Measurements from ENCODE around the gene ZDHHC5. TPM values are rescaled to one million over a fixed set of nuclear protein-coding genes. Genes with fewer than 3 reads are reported as not detected.

ZDHHC5 gene
- total RNA-seq, 4 donors from 2014 or later: 36.5 to 57.7 (median 47.8) TPM

DNA sequence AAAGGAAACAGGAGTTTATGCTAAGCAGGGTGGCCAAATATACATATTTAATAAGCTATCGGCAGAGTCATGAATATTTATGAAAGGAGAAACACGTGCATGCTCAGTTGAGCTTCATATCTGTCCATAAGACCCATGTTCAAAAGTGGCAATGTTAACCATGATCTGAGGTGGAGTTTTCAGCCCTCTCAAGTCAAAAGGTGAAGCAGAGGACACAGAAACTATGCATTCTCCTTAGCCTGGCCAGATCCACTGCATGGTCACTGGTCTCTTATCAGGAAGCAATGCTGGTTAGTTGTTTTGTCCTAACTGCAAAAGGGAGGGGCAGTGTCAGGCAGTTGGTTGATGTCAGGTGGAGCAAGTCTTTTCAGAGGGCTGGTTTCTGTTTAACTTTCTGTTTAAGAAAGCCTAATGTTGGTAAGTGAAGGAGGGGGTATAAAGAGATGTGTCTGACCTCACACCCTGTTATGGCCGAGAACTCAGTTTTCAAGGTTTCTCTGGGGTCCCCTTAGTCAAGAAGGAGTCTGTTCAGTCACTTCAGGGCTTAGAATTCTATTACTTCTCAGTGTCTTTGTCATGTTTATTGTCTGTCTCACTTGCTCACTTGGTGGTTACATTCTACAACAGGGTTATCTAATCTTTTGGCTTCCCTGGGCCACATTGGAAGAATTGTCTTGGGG lies 67.8 kb downstream of the ZDHHC5 start:
- H3K4me1 ChIP-seq: peaks cover 0 to 5% (median 3%) of the 10 kb centered on the region in 4 donors
- TF ChIP-seq EP300 (IDR thresholded peaks at IDR 0.05): no peak
- intact Hi-C loops (cut with DNase I): no loop called here
- H3K27ac ChIP-seq (replicated peaks in 1 of 4): no peak overlapping the region
- DNase-seq (ENCODE audit: extremely low spot score): no peak
- WGBS: 83% methylated on average over 3 of the region's 3 CpGs
- no peaks in the 10 kb centered on the region for H3K9me3 ChIP-seq
- H3K4me3 ChIP-seq: no peak overlapping the region
- H3K36me3 ChIP-seq: peaks cover 6 to 50% (median 27%) of the 10 kb centered on the region in 4 donors
- no peaks in the 10 kb centered on the region for H3K27me3 ChIP-seq

DNA sequence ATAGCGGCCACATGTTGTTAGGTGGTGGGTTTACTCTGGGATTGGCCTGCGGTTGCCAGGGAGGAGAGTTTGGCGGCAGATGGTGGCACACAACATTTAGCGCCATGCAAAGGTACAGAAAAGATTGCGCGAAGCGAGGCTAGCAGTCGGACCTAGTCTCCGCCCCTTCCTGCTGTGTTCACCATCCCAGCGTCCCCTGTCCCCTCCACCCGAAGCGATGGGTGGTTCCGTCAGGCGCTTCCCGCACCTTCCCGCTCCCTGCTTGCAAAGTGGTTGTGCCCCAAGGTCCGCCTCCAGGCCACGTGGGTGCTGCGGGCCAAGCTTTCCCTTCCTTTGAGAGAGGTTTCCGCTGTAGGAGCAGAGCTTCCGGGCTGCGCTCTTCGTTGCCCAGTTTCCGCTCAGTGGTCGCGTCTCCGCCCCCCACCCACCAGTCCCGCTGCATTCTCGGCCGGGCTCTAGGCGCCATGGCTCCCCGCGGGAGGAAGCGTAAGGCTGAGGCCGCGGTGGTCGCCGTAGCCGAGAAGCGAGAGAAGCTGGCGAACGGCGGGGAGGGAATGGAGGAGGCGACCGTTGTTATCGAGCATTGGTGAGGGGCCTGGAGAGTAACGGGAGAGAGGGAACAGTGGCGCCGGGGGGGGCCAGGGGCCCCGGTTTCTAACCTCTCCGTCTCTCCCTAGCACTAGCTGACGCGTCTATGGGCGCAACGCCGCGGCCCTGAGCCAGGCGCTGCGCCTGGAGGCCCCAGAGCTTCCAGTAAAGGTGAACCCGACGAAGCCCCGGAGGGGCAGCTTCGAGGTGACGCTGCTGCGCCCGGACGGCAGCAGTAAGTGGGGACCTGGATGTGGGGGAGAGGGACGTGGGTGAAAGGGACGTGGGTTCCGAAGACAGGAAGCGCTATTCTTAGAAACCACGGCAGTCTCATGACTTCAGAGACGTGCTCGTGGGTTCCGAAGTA lies 73.5 kb downstream of the ZDHHC5 start, which contains the start of gene SELENOH:
TSS of gene SELENOH (plus strand) at position 360 of the 955 bp plus-strand sequence. CDS start at position 465, 105 bp downstream.
- Histone ChIP-seq H3K36me3 (peaks cover 24 to 73% (median 60%) of the 10 kb centered on the region in 4 donors), H3K4me3 (peak within 1 kb of the TSS; percentile 74 to 99 (median 84)), H3K27ac (replicated peaks in 1 of 4) (peak within 1 kb of the TSS; percentile 89 to 97 (median 96)), H3K4me1 (peaks cover 16 to 25% (median 19%) of the 10 kb centered on the region in 4 donors), H3K9me3 (no peaks in the 10 kb centered on the region), H3K27me3 (no peaks in the 10 kb centered on the region)
- peak; percentile 99 for DNase-seq (ENCODE audit: extremely low spot score)
- WGBS: 0% methylated on average over 45 of the region's 75 CpGs
- no peak for TF ChIP-seq EP300 (IDR thresholded peaks at IDR 0.05)
- peak; percentile 95 to 98 for TF ChIP-seq POLR2AphosphoS5 (IDR thresholded peaks at IDR 0.05)
- no peak for TF ChIP-seq POLR2A (IDR thresholded peaks at IDR 0.05; ENCODE audit: low read depth)
- intact Hi-C loops (cut with DNase I): no loop called here

DNA sequence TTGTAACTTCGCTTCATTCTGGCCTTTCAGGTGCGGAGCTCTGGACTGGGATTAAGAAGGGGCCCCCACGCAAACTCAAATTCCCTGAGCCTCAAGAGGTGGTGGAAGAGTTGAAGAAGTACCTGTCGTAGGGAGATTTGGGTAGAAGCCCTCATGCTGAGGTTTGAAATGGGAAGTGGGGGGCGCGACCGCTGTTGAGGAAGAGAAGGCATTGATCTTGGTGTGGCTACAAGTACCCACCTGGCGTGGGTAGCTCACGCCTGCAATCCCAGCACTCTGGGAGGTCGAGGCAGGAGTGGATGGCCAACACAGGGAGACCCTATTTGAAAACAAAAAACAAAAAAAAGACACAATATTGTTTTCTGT lies 74.2 kb downstream of the ZDHHC5 start:
- Histone ChIP-seq H3K4me1 (peaks cover 16 to 25% (median 19%) of the 10 kb centered on the region in 4 donors), H3K36me3 (peaks cover 24 to 76% (median 63%) of the 10 kb centered on the region in 4 donors), H3K27me3 (no peaks in the 10 kb centered on the region), H3K27ac (replicated peaks in 1 of 4) (peak overlapping the region; percentile 89 to 97 (median 96)), H3K9me3 (no peaks in the 10 kb centered on the region), H3K4me3 (peak overlapping the region; percentile 74 to 99 (median 84))
- intact Hi-C loops (cut with DNase I): no loop called here
- 5% methylated on average over 10 of the region's 10 CpGs for WGBS
- TF ChIP-seq EP300 (IDR thresholded peaks at IDR 0.05): no peak
- TF ChIP-seq POLR2AphosphoS5 (IDR thresholded peaks at IDR 0.05): peak in 1 of 2 donors; percentile 5
- no peak for DNase-seq (ENCODE audit: extremely low spot score)

DNA sequence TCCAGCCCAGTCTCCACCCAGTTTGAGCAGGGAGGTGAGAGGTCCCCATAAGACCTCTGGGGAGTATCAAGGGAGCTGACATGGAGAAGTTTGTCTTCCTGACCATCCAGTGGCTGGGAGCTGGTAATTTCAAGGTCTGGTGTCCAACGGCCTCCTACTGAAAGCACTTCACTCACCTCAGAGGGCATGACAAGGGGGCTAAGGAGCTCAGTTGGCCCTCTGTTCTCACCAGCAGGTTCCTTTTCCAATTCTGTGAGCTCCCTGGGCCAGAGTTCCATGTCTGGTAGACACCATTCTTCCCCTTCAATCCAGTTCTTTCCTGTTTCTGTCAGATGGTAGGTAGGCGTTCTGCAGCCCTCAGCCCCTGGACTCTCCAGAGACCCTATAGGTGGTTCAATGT lies 76.4 kb downstream of the ZDHHC5 start:
- H3K4me3 ChIP-seq: no peak overlapping the region
- TF ChIP-seq POLR2A (IDR thresholded peaks at IDR 0.05; ENCODE audit: low read depth): no peak
- TF ChIP-seq, protein P1, sequence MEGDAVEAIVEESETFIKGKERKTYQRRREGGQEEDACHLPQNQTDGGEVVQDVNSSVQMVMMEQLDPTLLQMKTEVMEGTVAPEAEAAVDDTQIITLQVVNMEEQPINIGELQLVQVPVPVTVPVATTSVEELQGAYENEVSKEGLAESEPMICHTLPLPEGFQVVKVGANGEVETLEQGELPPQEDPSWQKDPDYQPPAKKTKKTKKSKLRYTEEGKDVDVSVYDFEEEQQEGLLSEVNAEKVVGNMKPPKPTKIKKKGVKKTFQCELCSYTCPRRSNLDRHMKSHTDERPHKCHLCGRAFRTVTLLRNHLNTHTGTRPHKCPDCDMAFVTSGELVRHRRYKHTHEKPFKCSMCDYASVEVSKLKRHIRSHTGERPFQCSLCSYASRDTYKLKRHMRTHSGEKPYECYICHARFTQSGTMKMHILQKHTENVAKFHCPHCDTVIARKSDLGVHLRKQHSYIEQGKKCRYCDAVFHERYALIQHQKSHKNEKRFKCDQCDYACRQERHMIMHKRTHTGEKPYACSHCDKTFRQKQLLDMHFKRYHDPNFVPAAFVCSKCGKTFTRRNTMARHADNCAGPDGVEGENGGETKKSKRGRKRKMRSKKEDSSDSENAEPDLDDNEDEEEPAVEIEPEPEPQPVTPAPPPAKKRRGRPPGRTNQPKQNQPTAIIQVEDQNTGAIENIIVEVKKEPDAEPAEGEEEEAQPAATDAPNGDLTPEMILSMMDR (IDR thresholded peaks at IDR 0.05): no peak
- no peak for TF ChIP-seq EP300 (IDR thresholded peaks at IDR 0.05)
- TF ChIP-seq POLR2AphosphoS5 (IDR thresholded peaks at IDR 0.05): no peak
- no peaks in the 10 kb centered on the region for H3K27me3 ChIP-seq
- no peak overlapping the region for H3K27ac ChIP-seq (replicated peaks in 1 of 4)
- 75% methylated on average over 2 of the region's 2 CpGs for WGBS
- intact Hi-C loops (cut with DNase I): no loop called here
- H3K4me1 ChIP-seq: peaks cover 16 to 25% (median 19%) of the 10 kb centered on the region in 4 donors
- peaks cover 18 to 62% (median 47%) of the 10 kb centered on the region in 4 donors for H3K36me3 ChIP-seq
- no peaks in the 10 kb centered on the region for H3K9me3 ChIP-seq
- no peak for DNase-seq (ENCODE audit: extremely low spot score)

DNA sequence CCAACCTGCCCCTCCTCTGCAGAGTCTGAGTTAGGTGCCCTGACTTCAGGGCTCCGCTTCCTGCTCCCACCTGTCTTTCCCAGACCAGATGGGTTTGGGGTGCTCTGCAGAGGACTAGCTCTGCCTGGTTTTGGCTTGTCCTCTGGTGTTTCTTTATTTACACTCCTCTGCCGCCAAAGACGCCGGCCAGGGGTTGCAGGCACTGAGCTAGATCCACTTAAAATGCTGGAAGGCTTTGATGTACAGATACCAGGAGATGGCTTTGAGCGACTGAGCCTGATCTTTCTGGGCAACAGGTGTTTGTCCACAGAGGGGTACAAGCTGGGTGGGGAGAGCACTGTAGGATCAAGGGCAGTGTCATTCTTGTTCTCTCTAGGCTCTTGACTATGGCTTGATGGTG lies 77.3 kb downstream of the ZDHHC5 start:
- WGBS: 90% methylated on average over 5 of the region's 5 CpGs
- no peak for DNase-seq (ENCODE audit: extremely low spot score)
- H3K9me3 ChIP-seq: no peaks in the 10 kb centered on the region
- H3K4me1 ChIP-seq: peaks cover 16 to 25% (median 19%) of the 10 kb centered on the region in 4 donors
- H3K27me3 ChIP-seq: no peaks in the 10 kb centered on the region
- no peak overlapping the region for H3K27ac ChIP-seq (replicated peaks in 1 of 4)
- H3K4me3 ChIP-seq: no peak overlapping the region
- TF ChIP-seq POLR2AphosphoS5 (IDR thresholded peaks at IDR 0.05) (no peak), EP300 (IDR thresholded peaks at IDR 0.05) (no peak), POLR2A (IDR thresholded peaks at IDR 0.05; ENCODE audit: low read depth) (no peak)
- TF ChIP-seq, protein P1 (IDR thresholded peaks at IDR 0.05): no peak
- peaks cover 18 to 55% (median 42%) of the 10 kb centered on the region in 4 donors for H3K36me3 ChIP-seq
- intact Hi-C loops (cut with DNase I): no loop called here

DNA sequence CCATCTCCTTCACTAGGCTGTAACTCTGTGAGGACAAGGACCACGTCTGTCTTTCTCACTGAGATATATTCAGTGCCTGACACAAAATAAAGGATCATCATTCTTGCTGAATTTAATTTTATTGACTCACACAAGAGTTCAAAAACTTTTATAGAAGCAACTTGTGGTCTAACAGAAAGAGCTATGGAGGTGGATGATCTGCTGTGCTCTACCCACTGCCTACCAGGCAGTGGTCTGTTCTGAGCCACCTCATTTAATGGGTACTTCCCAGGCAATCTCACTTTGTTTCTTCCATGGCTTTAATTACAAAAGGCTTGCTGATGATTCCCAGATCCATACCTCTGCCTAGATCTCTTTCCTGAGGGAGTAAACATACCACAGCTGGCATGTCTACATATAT lies 79.0 kb downstream of the ZDHHC5 start:
- no peak for DNase-seq (ENCODE audit: extremely low spot score)
- Histone ChIP-seq H3K9me3 (no peaks in the 10 kb centered on the region), H3K4me3 (no peak overlapping the region), H3K27me3 (no peaks in the 10 kb centered on the region), H3K4me1 (peaks cover 16 to 22% (median 19%) of the 10 kb centered on the region in 4 donors), H3K36me3 (peaks cover 18 to 53% (median 40%) of the 10 kb centered on the region in 4 donors), H3K27ac (replicated peaks in 1 of 4) (no peak overlapping the region)
- TF ChIP-seq EP300 (IDR thresholded peaks at IDR 0.05) (no peak), POLR2A (IDR thresholded peaks at IDR 0.05; ENCODE audit: low read depth) (no peak), POLR2AphosphoS5 (IDR thresholded peaks at IDR 0.05) (no peak)
- TF ChIP-seq, protein P1 (IDR thresholded peaks at IDR 0.05): no peak
- intact Hi-C loops (cut with DNase I): no loop called here
- 95% methylated on average over 1 of the region's 1 CpG for WGBS

Data from esophagus muscularis mucosa (tissue), 4 donors.